SKM-1 (cell line): ENCODE data around the gene SNCB.

Experiments
- DNase-seq: peaks from one replicate; lab custom pipeline; 2025; ENCODE audit not compliant: unreplicated experiment; lab: John Stamatoyannopoulos, UW

The SNCB gene

DNA sequence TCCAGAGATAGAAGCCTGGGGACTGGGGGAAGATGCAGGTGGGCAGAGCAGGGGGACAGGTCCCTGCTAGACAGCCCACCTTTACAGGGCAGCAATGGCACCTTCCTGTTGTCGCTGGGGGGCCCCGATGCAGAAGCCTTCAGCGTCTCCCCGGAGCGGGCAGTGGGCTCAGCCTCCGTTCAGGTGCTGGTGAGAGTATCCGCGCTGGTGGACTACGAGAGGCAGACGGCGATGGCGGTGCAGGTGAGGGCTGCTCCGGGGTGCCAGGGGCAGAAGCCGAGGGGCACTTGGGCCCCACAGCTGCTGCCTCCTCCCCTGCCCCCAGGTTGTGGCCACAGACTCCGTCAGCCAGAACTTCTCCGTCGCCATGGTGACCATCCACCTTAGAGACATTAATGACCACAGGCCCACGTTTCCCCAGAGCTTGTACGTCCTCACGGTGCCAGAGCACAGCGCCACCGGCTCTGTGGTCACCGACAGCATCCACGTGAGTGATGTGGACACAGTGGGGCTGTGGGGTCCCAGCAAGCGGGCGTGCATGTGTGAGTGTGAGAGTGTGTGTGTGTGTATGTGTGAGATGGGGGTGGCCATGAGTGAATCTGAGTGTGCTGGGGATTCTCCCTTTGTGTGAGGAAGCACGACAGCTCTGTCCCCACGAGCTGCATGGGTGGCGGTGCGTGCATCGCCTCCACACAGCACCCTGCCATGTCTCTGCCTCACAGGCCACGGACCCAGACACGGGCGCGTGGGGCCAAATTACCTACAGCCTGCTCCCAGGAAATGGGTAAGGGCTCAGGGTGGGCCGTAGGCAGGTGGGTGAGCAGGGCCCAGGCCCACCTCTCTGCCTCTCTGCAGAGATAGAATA lies 52.8 kb downstream of the SNCB start:
- no peak for DNase-seq

DNA sequence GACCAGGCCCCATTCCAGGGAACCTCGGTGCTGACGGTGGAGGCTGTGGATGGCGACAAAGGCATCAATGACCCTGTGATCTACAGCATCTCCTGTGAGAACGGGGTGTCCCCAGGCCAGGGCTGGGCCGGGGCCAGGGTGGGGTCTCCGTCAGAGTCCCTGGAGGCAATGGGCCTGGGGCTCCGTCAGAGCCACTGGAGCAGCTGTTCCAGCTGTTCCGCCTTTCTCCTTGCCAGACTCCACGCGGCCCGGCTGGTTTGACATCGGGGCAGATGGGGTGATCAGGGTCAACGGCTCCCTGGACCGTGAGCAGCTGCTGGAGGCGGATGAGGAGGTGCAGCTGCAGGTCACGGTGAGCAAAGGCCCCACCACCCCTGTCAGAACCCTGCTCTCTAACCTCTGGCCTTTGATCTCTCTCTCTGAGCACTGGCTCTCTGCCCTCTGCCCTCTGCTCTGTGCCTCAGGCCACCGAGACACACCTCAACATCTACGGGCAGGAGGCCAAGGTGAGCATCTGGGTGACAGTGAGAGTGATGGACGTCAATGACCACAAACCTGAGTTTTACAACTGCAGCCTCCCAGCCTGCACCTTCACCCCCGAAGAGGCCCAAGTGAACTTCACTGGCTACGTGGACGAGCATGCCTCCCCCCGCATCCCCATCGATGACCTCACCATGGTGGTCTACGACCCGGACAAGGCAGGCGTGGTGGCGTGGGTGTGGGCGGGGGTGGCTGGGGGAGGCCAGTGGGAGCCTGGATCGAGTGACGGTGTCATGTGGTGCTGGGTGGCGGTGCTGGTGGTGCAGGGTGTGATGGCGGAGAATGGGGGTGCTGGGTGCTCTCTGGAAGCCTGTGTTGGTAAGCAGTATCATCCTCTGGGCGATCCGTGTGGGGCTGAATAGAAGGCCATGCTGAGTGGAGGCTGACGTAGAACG lies 54.6 kb downstream of the SNCB start:
- no peak for DNase-seq

DNA sequence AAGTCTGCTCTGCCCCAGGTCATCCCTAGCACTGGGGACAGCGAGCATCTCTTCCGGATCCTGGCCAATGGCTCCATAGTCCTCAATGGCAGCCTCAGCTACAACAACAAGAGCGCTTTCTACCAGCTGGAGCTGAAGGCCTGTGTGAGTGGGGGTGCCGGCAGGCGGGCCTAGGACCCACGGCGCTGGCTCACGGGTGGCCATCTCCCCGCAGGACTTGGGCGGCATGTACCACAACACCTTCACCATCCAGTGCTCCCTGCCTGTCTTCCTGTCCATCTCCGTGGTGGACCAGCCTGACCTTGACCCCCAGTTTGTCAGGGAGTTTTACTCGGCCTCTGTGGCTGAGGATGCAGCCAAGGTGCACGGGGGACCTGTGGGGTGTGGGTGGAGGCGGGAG lies 55.3 kb downstream of the SNCB start:
- DNase-seq = no peak

DNA sequence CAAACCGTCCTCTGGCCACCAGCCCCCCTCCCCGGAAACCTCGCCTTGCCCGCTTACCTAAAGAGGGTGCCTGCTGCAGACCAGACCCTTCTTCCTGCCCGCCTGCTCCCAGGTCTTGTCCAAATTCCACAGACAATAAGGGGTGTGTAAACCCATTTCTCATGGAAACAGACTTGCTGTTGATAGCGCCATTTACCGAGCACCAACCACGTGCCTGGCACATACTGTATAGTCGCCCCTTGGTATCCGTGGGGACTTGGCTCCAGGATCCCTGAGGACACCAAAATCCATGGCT lies 56.1 kb downstream of the SNCB start:
- no peak for DNase-seq

DNA sequence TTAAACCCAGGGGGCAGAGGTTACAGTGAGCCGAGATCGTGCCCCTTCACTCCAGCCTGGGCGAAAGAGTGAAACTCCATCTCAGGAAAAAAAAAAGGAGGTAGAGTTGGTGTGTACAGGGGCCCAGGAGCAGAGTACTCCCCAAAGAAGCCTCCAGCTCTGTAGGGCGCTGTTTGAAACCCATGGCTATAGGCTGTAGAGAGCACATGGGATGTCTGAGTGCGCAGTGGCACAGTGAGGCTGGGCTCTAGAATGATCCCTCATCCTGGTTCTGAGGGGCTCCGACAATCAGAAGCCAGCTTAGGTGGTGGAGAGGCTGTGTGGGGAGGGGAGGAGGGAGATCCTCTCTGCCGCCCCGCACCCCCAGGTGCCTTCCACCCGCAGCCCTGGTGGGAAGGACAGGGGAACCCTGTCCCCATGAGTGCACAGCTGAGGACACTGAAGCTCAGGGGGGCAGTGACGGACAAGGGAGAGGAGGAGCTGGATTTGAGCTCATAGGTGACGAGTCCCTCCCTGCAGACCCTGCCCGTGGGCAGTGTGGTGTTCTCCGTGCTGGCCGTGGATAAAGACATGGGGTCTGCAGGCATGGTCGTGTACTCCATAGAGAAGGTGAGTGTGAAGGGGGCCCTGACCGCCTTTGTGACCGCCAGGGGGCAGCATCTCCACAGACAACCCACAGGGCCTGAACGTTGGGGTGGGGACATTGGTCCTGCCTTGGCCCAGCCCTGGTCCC lies 56.6 kb downstream of the SNCB start:
- DNase-seq = no peak
